H1 (cell line): ENCODE results near the gene STOML2. TPM values are rescaled to one million over a fixed set of nuclear protein-coding genes. Genes with fewer than 3 reads are reported as not detected.
A peak's percentile ranks its signal among the peaks of the same experiment; 100 is the strongest.

ENCODE experiments used
- CTCF ChIA-PET: fragments of 300-600 bp; sonication (Branson Sonifier 250); formaldehyde crosslinking; loops from one replicate; lab custom pipeline; 2021; ENCODE audit not compliant: partially characterized antibody; lab: Charles Lee
- POLR2A ChIA-PET: fragments of 300-600 bp; sonication (Branson Sonifier 250); formaldehyde crosslinking; loops from one replicate; lab custom pipeline; 2021; ENCODE audit warnings: inconsistent platforms; ENCODE audit not compliant: partially characterized antibody; lab: Charles Lee
- DNase-seq, 2 experiments: peaks; one replicate each; pipeline versions ENCODE4 v3.0.0 to v3.0.0-alpha.2; 2010 to 2022; ENCODE audit warnings: low spot score in 2 of 2, low read depth in 1 of 2, mixed read lengths in 1 of 2
- FAIRE-seq: peaks from 2 replicates; lab custom pipeline; 2011; peaks lifted over from hg19 to GRCh38; lab: Jason Lieb, UNC
- H2AFZ ChIP-seq: 2 replicates; pipeline ENCODE4 v1.8.1; 2012; ENCODE audit warnings: low read length, inconsistent platforms
- H2AK5ac ChIP-seq: 2 replicates; pipeline ENCODE4 v1.6.1; 2013; ENCODE audit warnings: low read depth, low read length
- H2BK120ac ChIP-seq: replicated peaks from 2 replicates; pipeline ENCODE3; 2013; ENCODE audit warnings: low read depth, low read length, inconsistent platforms
- H2BK12ac ChIP-seq: 2 replicates; pipeline ENCODE4 v1.6.1; 2013; ENCODE audit warnings: low read depth, low read length
- H2BK15ac ChIP-seq: 2 replicates; pipeline ENCODE4 v1.6.1; 2013; ENCODE audit warnings: low read length
- H2BK20ac ChIP-seq: 2 replicates; pipeline ENCODE4 v1.6.1; 2013; ENCODE audit warnings: low read length
- H2BK5ac ChIP-seq: 2 replicates; pipeline ENCODE4 v1.6.1; 2013; ENCODE audit warnings: low read depth, low read length
- H3K14ac ChIP-seq: 2 replicates; pipeline ENCODE4 v1.6.1; 2013; ENCODE audit warnings: inconsistent platforms; ENCODE audit not compliant: insufficient read length
- H3K18ac ChIP-seq: 2 replicates; pipeline ENCODE4 v1.6.1; 2013; ENCODE audit warnings: low read length; ENCODE audit errors: extremely low read depth
- H3K23ac ChIP-seq: 2 replicates; pipeline ENCODE4 v1.6.1; 2013; ENCODE audit warnings: inconsistent platforms; ENCODE audit not compliant: insufficient read length
- H3K23me2 ChIP-seq: 2 replicates; pipeline ENCODE4 v1.6.1; 2013; ENCODE audit warnings: low read depth, low read length
- H3K27ac ChIP-seq: 2 replicates; pipeline ENCODE4 v1.6.1; 2011; ENCODE audit warnings: low read depth, low read length, inconsistent platforms
- H3K27me3 ChIP-seq, 4 experiments: replicated peaks in 1 of 4; 1 replicate in 1 of 4; 2 replicates in 3 of 4; pipeline versions ENCODE4 v1.6.1 to v1.8.1; 2011 to 2013; ENCODE audit warnings: low read length in 3 of 4, mild to moderate bottlenecking in 3 of 4, inconsistent platforms in 2 of 4, mixed read lengths in 2 of 4, moderate library complexity in 1 of 4; ENCODE audit not compliant: control insufficient read depth in 3 of 4, insufficient read depth in 3 of 4; ENCODE audit errors: extremely low read depth in 1 of 4
- H3K36me3 ChIP-seq, 4 experiments: 2 replicates each; pipeline versions ENCODE4 v1.6.1 to v1.8.1; 2011 to 2013; ENCODE audit warnings: mild to moderate bottlenecking in 4 of 4, low read length in 3 of 4, moderate library complexity in 2 of 4, control low read depth in 1 of 4, inconsistent platforms in 1 of 4; ENCODE audit not compliant: insufficient read depth in 4 of 4, control insufficient read depth in 2 of 4
- H3K4ac ChIP-seq: replicated peaks from 2 replicates; pipeline ENCODE3; 2013; ENCODE audit warnings: low read length, low read depth, mixed read lengths, inconsistent platforms; ENCODE audit not compliant: insufficient read length
- H3K4me1 ChIP-seq, 4 experiments: replicated peaks in 1 of 4; 1 replicate in 1 of 4; 2 replicates in 3 of 4; pipeline versions ENCODE4 v1.6.1 to v1.8.1; 2011 to 2013; ENCODE audit warnings: low read length in 3 of 4, inconsistent platforms in 2 of 4, mixed read lengths in 1 of 4; ENCODE audit not compliant: insufficient read depth in 4 of 4, control insufficient read depth in 3 of 4
- H3K4me2 ChIP-seq, 2 experiments: 2 replicates each; pipeline versions ENCODE4 v1.6.1 to v1.8.1; 2011 to 2013; ENCODE audit warnings: low read depth in 2 of 2, low read length in 2 of 2, control low read depth in 1 of 2, inconsistent platforms in 1 of 2, mild to moderate bottlenecking in 1 of 2; ENCODE audit not compliant: insufficient read depth in 1 of 2
- H3K4me3 ChIP-seq, 4 experiments: fragments of 200-600, 300-600 bp in 1 of 4; sonication (generic), shearing (Covaris generic), sonication (Bioruptor Twin) in 1 of 4; 2 replicates each; pipeline versions ENCODE4 v1.5.1 to v1.8.1; 2011 to 2016; ENCODE audit warnings: low read length in 4 of 4, low read depth in 3 of 4, control low read depth in 2 of 4, inconsistent platforms in 2 of 4, mild to moderate bottlenecking in 2 of 4, mixed read lengths in 1 of 4, moderate library complexity in 1 of 4; ENCODE audit not compliant: insufficient read depth in 2 of 4; ENCODE audit errors: extremely low read depth in 1 of 4
- H3K56ac ChIP-seq: replicated peaks from 2 replicates; pipeline ENCODE3; 2013; ENCODE audit warnings: low read depth, mild to moderate bottlenecking, mixed read lengths, low read length, inconsistent platforms; ENCODE audit not compliant: insufficient read length
- H3K79me1 ChIP-seq: 2 replicates; pipeline ENCODE4 v1.6.1; 2013; ENCODE audit warnings: low read depth, low read length, control low read depth
- H3K79me2 ChIP-seq, 2 experiments: 2 replicates each; pipeline versions ENCODE4 v1.6.1 to v1.8.1; 2012 to 2013; ENCODE audit warnings: low read length in 2 of 2, mild to moderate bottlenecking in 2 of 2, inconsistent platforms in 1 of 2; ENCODE audit not compliant: insufficient read depth in 2 of 2, control insufficient read depth in 1 of 2
- H3K9ac ChIP-seq, 4 experiments: replicated peaks in 1 of 4; 1 replicate in 1 of 4; 2 replicates in 3 of 4; pipeline versions ENCODE4 v1.6.1 to v1.8.1; 2011 to 2013; ENCODE audit warnings: low read depth in 3 of 4, low read length in 3 of 4, control low read depth in 2 of 4, mild to moderate bottlenecking in 2 of 4, moderate library complexity in 2 of 4, inconsistent platforms in 1 of 4; ENCODE audit errors: extremely low read depth in 1 of 4
- H3K9me3 ChIP-seq, 2 experiments: 2 replicates each; pipeline versions ENCODE4 v1.6.1 to v1.8.1; 2012 to 2013; ENCODE audit warnings: mild to moderate bottlenecking in 2 of 2, moderate library complexity in 2 of 2, control low read depth in 1 of 2, inconsistent platforms in 1 of 2, low read depth in 1 of 2, low read length in 1 of 2, mixed read lengths in 1 of 2; ENCODE audit not compliant: insufficient read depth in 2 of 2
- H4K20me1 ChIP-seq, 2 experiments: replicated peaks in 1 of 2; 2 replicates each; pipeline versions ENCODE3 to v1.8.1; 2011 to 2013; ENCODE audit warnings: inconsistent platforms in 2 of 2, low read length in 2 of 2, mild to moderate bottlenecking in 1 of 2; ENCODE audit not compliant: insufficient read depth in 2 of 2, control insufficient read depth in 1 of 2
- H4K5ac ChIP-seq: 2 replicates; pipeline ENCODE4 v1.6.1; 2013; ENCODE audit warnings: low read length, low read depth, mixed read lengths, inconsistent platforms; ENCODE audit not compliant: insufficient read length
- H4K8ac ChIP-seq: 2 replicates; pipeline ENCODE4 v1.8.0; 2013; ENCODE audit warnings: mild to moderate bottlenecking, moderate library complexity, low read length, inconsistent platforms; ENCODE audit not compliant: insufficient read depth; ENCODE audit errors: extremely low read depth
- H4K91ac ChIP-seq: replicated peaks from 2 replicates; pipeline ENCODE3; 2013; ENCODE audit warnings: low read length, mixed read lengths, inconsistent platforms; ENCODE audit not compliant: insufficient read length
- CREB1 ChIP-seq: IDR thresholded peaks from 2 replicates; pipeline ENCODE4 v1.6.1; 2012; ENCODE audit warnings: inconsistent platforms
- E2F6 ChIP-seq: IDR thresholded peaks from 2 replicates; pipeline ENCODE4 v1.6.1; 2012; ENCODE audit warnings: inconsistent platforms
- HDAC2 ChIP-seq, 2 experiments: fragments of 300-600 bp in 1 of 2; sonication (generic) in 1 of 2; IDR thresholded peaks; 2 replicates each; pipeline ENCODE4 v1.6.1; 2011 to 2012; ENCODE audit warnings: low read depth in 2 of 2, low read length in 2 of 2, mild to moderate bottlenecking in 2 of 2, moderate library complexity in 2 of 2, borderline replicate concordance in 1 of 2, inconsistent platforms in 1 of 2
- NRF1 ChIP-seq: IDR thresholded peaks from 2 replicates; pipeline ENCODE4 v1.6.1; 2011; ENCODE audit warnings: mild to moderate bottlenecking, low read depth, low read length, improper control_type of control experiment
- POLR2A ChIP-seq, 2 experiments: IDR thresholded peaks; 1 replicate in 1 of 2; 2 replicates in 1 of 2; pipeline ENCODE4 v1.6.1; 2011; ENCODE audit warnings: low read depth in 2 of 2, low read length in 2 of 2, mild to moderate bottlenecking in 2 of 2; ENCODE audit errors: control extremely low read depth in 1 of 2
- RAD21 ChIP-seq, 2 experiments: IDR thresholded peaks in 1 of 2; conservative IDR thresholded peaks in 1 of 2; 2 replicates each; pipeline ENCODE4 v1.6.1; 2011; ENCODE audit warnings: low read depth in 2 of 2, low read length in 2 of 2, improper control_type of control experiment in 1 of 2, inconsistent platforms in 1 of 2, mild to moderate bottlenecking in 1 of 2, moderate library complexity in 1 of 2
- RXRA ChIP-seq: IDR thresholded peaks from 2 replicates; pipeline ENCODE4 v1.6.1; 2011; ENCODE audit warnings: low read depth, mild to moderate bottlenecking, low read length, moderate library complexity; ENCODE audit not compliant: insufficient read depth
- SIN3A ChIP-seq, 2 experiments: IDR thresholded peaks in 1 of 2; conservative IDR thresholded peaks in 1 of 2; 2 replicates each; pipeline ENCODE4 v1.6.1; 2011 to 2012; ENCODE audit warnings: low read length in 2 of 2, improper control_type of control experiment in 1 of 2, low read depth in 1 of 2, mild to moderate bottlenecking in 1 of 2
- SP4 ChIP-seq: IDR thresholded peaks from 2 replicates; pipeline ENCODE4 v1.6.1; 2012; ENCODE audit warnings: low read length, inconsistent platforms
- TAF1 ChIP-seq: IDR thresholded peaks from 2 replicates; pipeline ENCODE4 v1.6.1; 2011; ENCODE audit warnings: mild to moderate bottlenecking, low read depth, low read length
- WGBS, 2 experiments: shearing (Covaris generic) in 1 of 2; methylation state at CpG; one replicate each; pipeline versions ENCODE4 v1.1.6 to v1.1.7; 2013 to 2015; ENCODE audit warnings: low lambda C conversion rate in 2 of 2, mixed read lengths in 2 of 2, inconsistent platforms in 1 of 2, low coverage in 1 of 2, missing lambda C conversion rate in 1 of 2; ENCODE audit not compliant: insufficient replicate concordance in 2 of 2, insufficient coverage in 1 of 2, insufficient read length in 1 of 2; ENCODE audit errors: extremely low coverage in 1 of 2, missing lambda C conversion rate in 1 of 2; 5-methylcytosine and 5-hydroxymethylcytosine counted together
- polyA plus RNA-seq, 7 experiments: library from polyadenylated mRNA; depleted of rRNA in 3 of 7; stranded (reverse) in 5 of 7; unstranded in 2 of 7; fragments of >200 nt in 5 of 7; fragments of 200-250 nt in 2 of 7; gene quantifications; 1 replicate in 5 of 7; 2 replicates in 1 of 7; 4 replicates in 1 of 7; pipeline versions ENCODE4 v1.2.1 to v1.2.3, GENCODE V29; 2011 to 2013; ENCODE audit warnings: missing spikeins in 2 of 7, mixed read lengths in 2 of 7
- total RNA-seq: library from RNA; stranded (reverse); fragmentation: NEBNext Ultra II Directional; extraction: Animal tissue kit (Norgen Biotek cat#: 25700); gene quantifications from 2 replicates; pipeline ENCODE4 v1.2.1, GENCODE V29; 2021

STOML2 gene
- total and polyA plus RNA-seq, 2 of the 8 experiments (the other 6 are each of a cell fraction or from before 2014, with no cell fraction given), result 203 to 256 TPM

GRCh38 chr9:35116898-35117551, 14.1 kb upstream of the STOML2 start:
- H3K4me1 ChIP-seq, result peaks cover 4 to 19% (median 10%) of the 10 kb centered on the region in 4 experiments; a peak in 6 of 7 replicates
- 0 out of 2 replicates have a peak overlapping the region, but pooled peaks have one; percentile 7 for H4K8ac ChIP-seq
- H4K5ac ChIP-seq, result no peak overlapping the region
- no peaks in the 10 kb centered on the region for H3K27me3 ChIP-seq
- no peak overlapping the region for H2BK15ac ChIP-seq
- H4K91ac ChIP-seq, result no peak overlapping the region
- ChIA-PET CTCF (interaction anchor here (0.6 to 5.5 kb wide), 35 partner anchors 9 to 652 kb away, joined by 3 to 26 read pairs (median 4); no protein-coding TSS in a partner anchor), POLR2A (interaction anchor here (0.6 to 2.7 kb wide), 4 partner anchors 14 to 142 kb away, joined by 3 to 8 read pairs (median 4); partner anchors contain the start of genes STOML2 and UNC13B)
- H2BK20ac ChIP-seq, result no peak overlapping the region
- H3K18ac ChIP-seq, result no peak overlapping the region; the same call in 1 of the 2 replicates
- peak overlapping the region; percentile 23; the same call in 1 of the 2 replicates for H2AFZ ChIP-seq
- H3K23me2 ChIP-seq, result peaks cover 18% of the 10 kb centered on the region
- FAIRE-seq (peak; percentile 68), DNase-seq (peak; percentile 83 to 87)
- no peaks in the 10 kb centered on the region for H3K9me3 ChIP-seq
- no peaks in the 10 kb centered on the region for H4K20me1 ChIP-seq
- no peak overlapping the region for H3K23ac ChIP-seq
- peak overlapping the region in 2 of 4 experiments; percentile 34 to 54; a peak in 5 of 7 replicates for H3K9ac ChIP-seq
- no peaks in the 10 kb centered on the region for H3K36me3 ChIP-seq
- no peaks in the 10 kb centered on the region for H3K79me1 ChIP-seq
- H3K56ac ChIP-seq, result no peak overlapping the region
- H3K79me2 ChIP-seq, result no peaks in the 10 kb centered on the region
- H2BK120ac ChIP-seq, result no peak overlapping the region
- peak overlapping the region; percentile 49 to 79 (median 65); a peak in 7 of 8 replicates for H3K4me3 ChIP-seq
- no peak overlapping the region for H3K27ac ChIP-seq
- peak overlapping the region; percentile 53 to 99 for H3K4me2 ChIP-seq
- no peak overlapping the region for H2BK12ac ChIP-seq
- H2AK5ac ChIP-seq, result no peak overlapping the region
- H2BK5ac ChIP-seq, result 0 out of 2 replicates have a peak overlapping the region, but pooled peaks have one; percentile 10
- H3K14ac ChIP-seq, result no peak overlapping the region
- 14% methylated on average over 30 of the region's 30 CpGs; no CpG with 5 or more reads in 1 of the 2 experiments for WGBS, 2 experiments
- H3K4ac ChIP-seq, result no peak overlapping the region
- no peak for TF ChIP-seq HDAC2 (IDR thresholded peaks at IDR 0.05; ENCODE audit: borderline replicate concordance in 1 of 2, low read depth in 2 of 2, low read length in 2 of 2)
- TF ChIP-seq RXRA, result no peak
- no peak for TF ChIP-seq NRF1
- 0 out of 4 replicates have a peak, but pooled peaks of 1 of the 2 experiments have one; percentile 36 for TF ChIP-seq SIN3A (conservative IDR thresholded peaks at IDR 0.05 in 1 of 2, IDR thresholded peaks at IDR 0.05 in 1 of 2; ENCODE audit: low read depth in 1 of 2, low read length in 2 of 2)
- 0 out of 2 replicates have a peak, but pooled peaks have one; percentile 18 for TF ChIP-seq E2F6
- 0 out of 2 replicates have a peak, but pooled peaks have one; percentile 28 for TF ChIP-seq CREB1
- peak; percentile 93 to 95 for TF ChIP-seq RAD21 (IDR thresholded peaks at IDR 0.05 in 1 of 2, conservative IDR thresholded peaks at IDR 0.05 in 1 of 2; ENCODE audit: low read depth in 2 of 2, low read length in 2 of 2)
- TF ChIP-seq SP4, result 0 out of 2 replicates have a peak, but pooled peaks have one; percentile 5
- TF ChIP-seq POLR2A (IDR thresholded peaks at IDR 0.05; ENCODE audit: control extremely low read depth in 1 of 2, low read depth in 2 of 2, low read length in 2 of 2), result peak in 1 of 2 experiments; percentile 51; a peak in 1 of 3 replicates
- peak; percentile 42 for TF ChIP-seq TAF1
